Smooth muscle cell (in vitro differentiated cells): ENCODE measurements around the gene IDH3B. TPM values are rescaled to one million over a fixed set of nuclear protein-coding genes. Genes with fewer than 3 reads are reported as not detected.

ENCODE experiments used
- DNase-seq: peaks from one replicate; lab custom pipeline; 2025; ENCODE audit not compliant: unreplicated experiment; lab: John Stamatoyannopoulos, UW
- H2AFZ ChIP-seq: fragments of 200-600 bp; sonication (generic); 2 replicates; pipeline ENCODE4 v1.6.0; 2016; ENCODE audit warnings: antibody characterized with exemption, low read depth, mild to moderate bottlenecking
- H3F3A ChIP-seq: fragments of 200-600 bp; sonication (generic); 2 replicates; pipeline ENCODE4 v1.6.0; 2017; ENCODE audit warnings: antibody characterized with exemption, low read depth
- H3K27ac ChIP-seq: fragments of 200-600 bp; sonication (generic); 2 replicates; pipeline ENCODE4 v1.5.1; 2016; ENCODE audit warnings: low read depth, mild to moderate bottlenecking
- H3K27me3 ChIP-seq: fragments of 200-600 bp; sonication (generic); 2 replicates; pipeline ENCODE4 v1.6.1; 2016; ENCODE audit warnings: low read depth, mild to moderate bottlenecking
- H3K36me3 ChIP-seq: fragments of 200-600 bp; sonication (generic); 2 replicates; pipeline ENCODE4 v1.5.1; 2016; ENCODE audit warnings: low read depth
- H3K4me1 ChIP-seq: fragments of 200-600 bp; sonication (generic); 2 replicates; pipeline ENCODE4 v1.5.1; 2016; ENCODE audit warnings: low read depth
- H3K4me2 ChIP-seq: fragments of 200-600 bp; sonication (generic); 2 replicates; pipeline ENCODE4 v1.6.0; 2016; ENCODE audit warnings: mild to moderate bottlenecking
- H3K4me3 ChIP-seq: fragments of 200-600 bp; sonication (generic); 2 replicates; pipeline ENCODE4 v1.5.1; 2016; ENCODE audit warnings: mild to moderate bottlenecking
- H3K79me2 ChIP-seq: fragments of 200-600 bp; sonication (generic); 2 replicates; pipeline ENCODE4 v1.6.0; 2016; ENCODE audit warnings: low read depth, mild to moderate bottlenecking
- H3K9ac ChIP-seq: fragments of 200-600 bp; sonication (generic); 2 replicates; pipeline ENCODE4 v1.6.0; 2016; ENCODE audit warnings: low read depth
- H3K9me3 ChIP-seq: fragments of 200-600 bp; sonication (generic); replicated peaks from 2 replicates; pipeline ENCODE4 v1.5.1; 2016; ENCODE audit warnings: low read depth
- H4K20me1 ChIP-seq: fragments of 200-600 bp; sonication (generic); 2 replicates; pipeline ENCODE4 v1.6.0; 2016; ENCODE audit warnings: low read depth
- WGBS: methylation state at CpG from one replicate; pipeline ENCODE4 v1.1.7; 2016; ENCODE audit warnings: low lambda C conversion rate; 5-methylcytosine and 5-hydroxymethylcytosine counted together
- polyA plus RNA-seq: library from polyadenylated mRNA; unstranded; fragments of >200 nt; fragmentation: Nextera tagmentation; extraction: Ambion mirVana; gene quantifications from 2 replicates; pipeline ENCODE4 v1.2.1, GENCODE V29; 2016
- total RNA-seq: library from RNA; depleted of rRNA; stranded (reverse); fragments of >200 nt; gene quantifications from 2 replicates; pipeline ENCODE4 v1.2.3, GENCODE V29; 2014
- TF ChIP-seq, protein P1 (sequence below): fragments of 200-600 bp; sonication (generic); IDR thresholded peaks from 2 replicates; pipeline ENCODE4 v1.5.1; 2017; ENCODE audit warnings: borderline replicate concordance, mild to moderate bottlenecking, antibody characterized with exemption; ENCODE audit not compliant: insufficient read depth, poor library complexity, severe bottlenecking

IDH3B gene
- total and polyA plus RNA-seq, 2 experiments from 2014 or later, result 64.2 to 89.6 TPM

DNA sequence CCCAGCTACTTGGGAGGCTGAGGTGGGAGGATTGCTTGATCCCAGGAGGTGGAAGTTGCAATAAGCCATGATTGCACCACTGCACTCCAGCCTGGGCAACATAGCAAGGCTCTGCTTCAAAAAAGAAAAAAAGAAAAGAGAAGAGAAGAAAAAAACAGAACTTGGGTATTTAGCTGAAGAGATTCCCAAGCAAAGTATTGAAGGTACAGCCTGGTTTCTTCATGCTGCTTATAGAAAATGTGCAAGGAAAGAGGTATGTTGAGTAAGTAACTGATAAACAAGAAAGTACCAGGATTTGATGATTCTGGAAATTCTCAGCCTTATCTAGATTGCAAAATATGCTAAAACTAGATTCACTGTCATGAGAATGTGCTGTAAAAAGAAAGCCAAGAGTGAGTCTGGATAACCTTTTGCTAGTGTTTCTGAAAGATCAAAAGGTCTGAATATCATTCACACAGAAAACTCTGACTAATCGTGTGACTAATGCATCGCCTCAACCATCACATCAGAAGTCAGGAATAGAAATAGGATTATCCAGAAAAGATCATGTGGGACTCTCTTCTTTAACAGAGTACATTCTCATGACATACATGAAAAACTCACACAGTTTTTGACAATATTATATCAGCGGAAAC lies 43.9 kb downstream of the IDH3B start:
- Histone ChIP-seq H4K20me1 (no peaks in the 10 kb centered on the region), H3K4me2 (no peak overlapping the region), H3K79me2 (no peaks in the 10 kb centered on the region), H3K36me3 (no peaks in the 10 kb centered on the region), H3K4me3 (no peak overlapping the region), H3K9ac (no peak overlapping the region), H3K9me3 (no peaks in the 10 kb centered on the region), H3F3A (peaks cover 7% of the 10 kb centered on the region), H3K4me1 (no peaks in the 10 kb centered on the region), H3K27ac (no peak overlapping the region), H2AFZ (no peak overlapping the region), H3K27me3 (no peaks in the 10 kb centered on the region)
- no peak for DNase-seq
- TF ChIP-seq, protein P1, sequence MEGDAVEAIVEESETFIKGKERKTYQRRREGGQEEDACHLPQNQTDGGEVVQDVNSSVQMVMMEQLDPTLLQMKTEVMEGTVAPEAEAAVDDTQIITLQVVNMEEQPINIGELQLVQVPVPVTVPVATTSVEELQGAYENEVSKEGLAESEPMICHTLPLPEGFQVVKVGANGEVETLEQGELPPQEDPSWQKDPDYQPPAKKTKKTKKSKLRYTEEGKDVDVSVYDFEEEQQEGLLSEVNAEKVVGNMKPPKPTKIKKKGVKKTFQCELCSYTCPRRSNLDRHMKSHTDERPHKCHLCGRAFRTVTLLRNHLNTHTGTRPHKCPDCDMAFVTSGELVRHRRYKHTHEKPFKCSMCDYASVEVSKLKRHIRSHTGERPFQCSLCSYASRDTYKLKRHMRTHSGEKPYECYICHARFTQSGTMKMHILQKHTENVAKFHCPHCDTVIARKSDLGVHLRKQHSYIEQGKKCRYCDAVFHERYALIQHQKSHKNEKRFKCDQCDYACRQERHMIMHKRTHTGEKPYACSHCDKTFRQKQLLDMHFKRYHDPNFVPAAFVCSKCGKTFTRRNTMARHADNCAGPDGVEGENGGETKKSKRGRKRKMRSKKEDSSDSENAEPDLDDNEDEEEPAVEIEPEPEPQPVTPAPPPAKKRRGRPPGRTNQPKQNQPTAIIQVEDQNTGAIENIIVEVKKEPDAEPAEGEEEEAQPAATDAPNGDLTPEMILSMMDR, result no peak
- WGBS, result 67% methylated on average over 3 of the region's 3 CpGs

DNA sequence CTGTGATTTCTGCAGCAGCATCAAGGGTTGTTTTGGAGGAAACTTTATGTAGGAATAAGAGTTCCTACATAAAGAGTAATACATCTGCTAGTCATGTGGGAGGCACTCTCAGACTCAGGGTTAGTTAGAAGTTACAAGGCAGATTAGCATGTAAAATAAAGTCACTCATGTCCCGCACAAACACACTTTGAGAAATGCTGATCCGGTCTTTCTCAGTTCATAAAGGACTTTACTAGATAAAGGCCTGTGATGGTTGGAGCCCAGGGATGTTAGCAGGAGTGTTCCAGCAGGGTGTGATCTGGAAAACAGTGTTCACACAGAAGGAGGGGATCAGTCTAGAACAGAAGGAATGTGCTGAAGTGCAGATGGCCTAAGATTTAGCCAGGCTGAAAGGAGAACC lies 44.7 kb downstream of the IDH3B start:
- Histone ChIP-seq H3K79me2 (no peaks in the 10 kb centered on the region), H3K9me3 (no peaks in the 10 kb centered on the region), H3K27me3 (no peaks in the 10 kb centered on the region), H3K36me3 (no peaks in the 10 kb centered on the region), H3K4me3 (no peak overlapping the region), H2AFZ (no peak overlapping the region), H3K4me1 (no peaks in the 10 kb centered on the region), H3K4me2 (no peak overlapping the region), H3F3A (peaks cover 7% of the 10 kb centered on the region), H4K20me1 (no peaks in the 10 kb centered on the region), H3K9ac (no peak overlapping the region), H3K27ac (no peak overlapping the region)
- TF ChIP-seq, protein P1, result no peak
- 38% methylated on average over 2 of the region's 2 CpGs for WGBS
- DNase-seq, result no peak

DNA sequence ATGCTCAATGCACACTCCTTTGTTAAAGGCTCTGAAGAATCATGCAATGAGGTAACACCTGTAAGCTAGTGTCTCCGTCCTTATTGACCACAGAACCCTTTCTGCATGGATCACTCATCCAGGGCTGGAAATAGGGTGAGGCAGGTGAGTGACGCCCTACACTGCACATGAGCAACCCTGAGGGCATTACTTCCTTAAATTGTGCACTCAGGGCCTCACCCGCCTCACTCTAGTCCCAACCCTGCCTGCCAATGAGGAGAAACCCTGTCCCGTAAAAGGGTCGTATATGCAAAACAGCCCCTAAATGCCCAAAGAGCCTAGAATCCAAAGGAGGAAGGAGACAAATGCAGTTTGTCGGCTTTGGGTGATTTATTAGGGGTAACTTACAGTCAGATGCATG lies 45.2 kb downstream of the IDH3B start:
- no peak overlapping the region for H2AFZ ChIP-seq
- H3K79me2 ChIP-seq, result no peaks in the 10 kb centered on the region
- H4K20me1 ChIP-seq, result no peaks in the 10 kb centered on the region
- DNase-seq, result no peak
- H3F3A ChIP-seq, result peaks cover 7% of the 10 kb centered on the region
- no peak overlapping the region for H3K4me3 ChIP-seq
- H3K9me3 ChIP-seq, result no peaks in the 10 kb centered on the region
- TF ChIP-seq, protein P1, result no peak
- H3K9ac ChIP-seq, result no peak overlapping the region
- H3K27ac ChIP-seq, result no peak overlapping the region
- H3K36me3 ChIP-seq, result no peaks in the 10 kb centered on the region
- no peak overlapping the region for H3K4me2 ChIP-seq
- no peaks in the 10 kb centered on the region for H3K4me1 ChIP-seq
- no peaks in the 10 kb centered on the region for H3K27me3 ChIP-seq
- 92% methylated on average over 6 of the region's 6 CpGs for WGBS

DNA sequence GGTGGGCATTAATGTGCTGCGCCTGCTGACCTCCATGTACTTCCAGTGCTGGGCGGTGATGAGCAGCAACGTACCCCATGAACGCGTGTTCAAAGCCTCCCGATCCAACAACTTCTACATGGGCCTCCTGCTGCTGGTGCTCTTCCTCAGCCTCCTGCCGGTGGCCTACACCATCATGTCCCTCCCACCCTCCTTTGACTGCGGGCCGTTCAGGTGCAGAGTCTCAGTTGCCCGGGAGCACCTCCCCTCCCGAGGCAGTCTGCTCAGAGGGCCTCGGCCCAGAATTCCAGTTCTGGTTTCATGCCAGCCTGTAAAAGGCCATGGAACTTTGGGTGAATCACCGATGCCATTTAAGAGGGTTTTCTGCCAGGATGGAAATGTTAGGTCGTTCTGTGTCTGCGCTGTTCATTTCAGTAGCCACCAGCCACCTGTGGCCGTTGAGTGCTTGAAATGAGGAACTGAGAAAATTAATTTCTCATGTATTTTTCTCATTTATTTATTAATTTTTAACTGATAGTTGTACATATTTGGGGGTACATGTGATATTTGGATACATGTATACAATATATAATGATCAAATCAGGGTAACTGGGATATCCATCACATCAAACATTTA lies 46.8 kb downstream of the IDH3B start:
- H3K27ac ChIP-seq, result no peak overlapping the region
- TF ChIP-seq, protein P1, result no peak
- H2AFZ ChIP-seq, result no peak overlapping the region
- no peak overlapping the region for H3K4me2 ChIP-seq
- H3K4me1 ChIP-seq, result no peaks in the 10 kb centered on the region
- 79% methylated on average over 16 of the region's 16 CpGs for WGBS
- H4K20me1 ChIP-seq, result no peaks in the 10 kb centered on the region
- H3K27me3 ChIP-seq, result peaks cover 4% of the 10 kb centered on the region
- no peaks in the 10 kb centered on the region for H3K36me3 ChIP-seq
- H3K4me3 ChIP-seq, result no peak overlapping the region
- H3K9me3 ChIP-seq, result no peaks in the 10 kb centered on the region
- H3K79me2 ChIP-seq, result no peaks in the 10 kb centered on the region
- DNase-seq, result no peak
- peaks cover 7% of the 10 kb centered on the region for H3F3A ChIP-seq
- H3K9ac ChIP-seq, result no peak overlapping the region
